GM20000 (cell line): ENCODE results near the gene MAT2B.

Source experiments
- DNase-seq: peaks from one replicate; pipeline ENCODE4 v3.0.0; 2012; ENCODE audit warnings: low spot score
- CTCF ChIP-seq: IDR thresholded peaks from 2 replicates; pipeline ENCODE4 v1.5.1; 2012; ENCODE audit warnings: mild to moderate bottlenecking, control low read depth; ENCODE audit errors: extremely low read depth, missing control alignments

The MAT2B gene

GRCh38 chr5:163540696-163541095 lies 35.3 kb downstream of the MAT2B start:
- TF ChIP-seq CTCF = no peak
- DNase-seq = no peak

- no peak for TF ChIP-seq CTCF
- no peak for DNase-seq
These were observed 37.4 kb downstream of the MAT2B start for GRCh38 chr5:163542771-163543170.

GRCh38 chr5:163544041-163544440 lies 38.6 kb downstream of the MAT2B start:
- DNase-seq = no peak
- TF ChIP-seq CTCF = no peak

- DNase-seq = no peak
These were observed 39.4 kb downstream of the MAT2B start for GRCh38 chr5:163544836-163545235.

GRCh38 chr5:163548649-163549048 lies 43.2 kb downstream of the MAT2B start:
- DNase-seq = no peak
- TF ChIP-seq CTCF = no peak

More at GRCh38 chr5:163544836-163545235, 39.4 kb downstream of the MAT2B start:
- no peak for TF ChIP-seq CTCF

GRCh38 chr5:163551156-163551555 lies 45.7 kb downstream of the MAT2B start:
- no peak for TF ChIP-seq CTCF
- DNase-seq = no peak

GRCh38 chr5:163552536-163552935 lies 47.1 kb downstream of the MAT2B start:
- TF ChIP-seq CTCF = no peak
- DNase-seq = no peak
